Transverse colon (tissue), 4 donors: ENCODE measurements around the gene CREB5.

Experiments used
- CTCF ChIP-seq, 5 experiments: fragments of 200-600 bp in 3 of 5; fragments of 450-650 bp in 2 of 5; sonication (generic) in 3 of 5; IDR thresholded peaks; 1 replicate in 2 of 5; 2 replicates in 3 of 5; pipeline ENCODE4 v1.5.1; 2016 to 2017; ENCODE audit warnings: antibody characterized with exemption in 5 of 5, inconsistent platforms in 3 of 5, mild to moderate bottlenecking in 2 of 5, moderate library complexity in 1 of 5
- POLR2A ChIP-seq: fragments of 450-650 bp; IDR thresholded peaks from one replicate; pipeline ENCODE4 v1.6.1; 2016; ENCODE audit warnings: antibody characterized with exemption, mild to moderate bottlenecking, moderate library complexity
- POLR2AphosphoS5 ChIP-seq, 3 donors: sonication (generic); formaldehyde crosslinking; IDR thresholded peaks; one replicate each; pipeline ENCODE4 v1.6.1; 2016; ENCODE audit warnings: antibody characterized with exemption in 3 of 3

- TF ChIP-seq CTCF (IDR thresholded peaks at IDR 0.05) = no peak
- no peak for TF ChIP-seq POLR2A
- TF ChIP-seq POLR2AphosphoS5 (IDR thresholded peaks at IDR 0.05) = no peak
Observed at GRCh38 chr7:28660132-28660531, 247.8 kb downstream of the CREB5 start.
